GM12865 (cell line): ENCODE results near the gene C8G.

Experiments
- DNase-seq: peaks from one replicate; pipeline ENCODE4 v3.0.0; 2010; ENCODE audit warnings: low read depth
- H3K4me3 ChIP-seq: 2 replicates; pipeline ENCODE4 v1.5.1; 2011; ENCODE audit warnings: mild to moderate bottlenecking, low read depth, low read length, control low read depth
- TF ChIP-seq, protein P1 (sequence below): IDR thresholded peaks from 2 replicates; pipeline ENCODE4 v1.5.1; 2011; ENCODE audit warnings: low read length, control low read depth, low read depth, inconsistent platforms; ENCODE audit not compliant: insufficient read depth; ENCODE audit errors: missing control alignments

C8G gene

DNA sequence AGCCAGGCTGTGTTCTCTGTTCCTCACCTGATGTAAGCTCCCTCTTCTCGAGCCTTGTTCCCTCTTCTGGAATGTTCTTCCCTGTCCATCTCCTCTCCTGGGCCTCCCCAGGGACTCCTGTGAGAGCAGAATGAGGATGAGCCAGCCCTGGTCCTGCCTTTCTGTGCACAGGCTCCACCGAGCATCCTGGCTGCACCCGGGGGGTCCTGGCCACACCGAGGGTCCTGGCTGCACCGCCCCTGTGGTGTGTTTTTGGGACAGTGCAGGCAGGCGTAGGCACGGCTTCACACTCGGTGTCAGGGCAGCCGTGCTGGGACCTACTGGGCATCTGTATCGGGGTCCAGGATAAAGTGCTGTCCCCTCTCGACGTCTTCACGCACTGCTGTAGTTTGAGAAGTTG is 18.3 kb upstream of the C8G start:
- TF ChIP-seq, protein P1, sequence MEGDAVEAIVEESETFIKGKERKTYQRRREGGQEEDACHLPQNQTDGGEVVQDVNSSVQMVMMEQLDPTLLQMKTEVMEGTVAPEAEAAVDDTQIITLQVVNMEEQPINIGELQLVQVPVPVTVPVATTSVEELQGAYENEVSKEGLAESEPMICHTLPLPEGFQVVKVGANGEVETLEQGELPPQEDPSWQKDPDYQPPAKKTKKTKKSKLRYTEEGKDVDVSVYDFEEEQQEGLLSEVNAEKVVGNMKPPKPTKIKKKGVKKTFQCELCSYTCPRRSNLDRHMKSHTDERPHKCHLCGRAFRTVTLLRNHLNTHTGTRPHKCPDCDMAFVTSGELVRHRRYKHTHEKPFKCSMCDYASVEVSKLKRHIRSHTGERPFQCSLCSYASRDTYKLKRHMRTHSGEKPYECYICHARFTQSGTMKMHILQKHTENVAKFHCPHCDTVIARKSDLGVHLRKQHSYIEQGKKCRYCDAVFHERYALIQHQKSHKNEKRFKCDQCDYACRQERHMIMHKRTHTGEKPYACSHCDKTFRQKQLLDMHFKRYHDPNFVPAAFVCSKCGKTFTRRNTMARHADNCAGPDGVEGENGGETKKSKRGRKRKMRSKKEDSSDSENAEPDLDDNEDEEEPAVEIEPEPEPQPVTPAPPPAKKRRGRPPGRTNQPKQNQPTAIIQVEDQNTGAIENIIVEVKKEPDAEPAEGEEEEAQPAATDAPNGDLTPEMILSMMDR, result no peak
- no peak overlapping the region for H3K4me3 ChIP-seq
- DNase-seq, result no peak

DNA sequence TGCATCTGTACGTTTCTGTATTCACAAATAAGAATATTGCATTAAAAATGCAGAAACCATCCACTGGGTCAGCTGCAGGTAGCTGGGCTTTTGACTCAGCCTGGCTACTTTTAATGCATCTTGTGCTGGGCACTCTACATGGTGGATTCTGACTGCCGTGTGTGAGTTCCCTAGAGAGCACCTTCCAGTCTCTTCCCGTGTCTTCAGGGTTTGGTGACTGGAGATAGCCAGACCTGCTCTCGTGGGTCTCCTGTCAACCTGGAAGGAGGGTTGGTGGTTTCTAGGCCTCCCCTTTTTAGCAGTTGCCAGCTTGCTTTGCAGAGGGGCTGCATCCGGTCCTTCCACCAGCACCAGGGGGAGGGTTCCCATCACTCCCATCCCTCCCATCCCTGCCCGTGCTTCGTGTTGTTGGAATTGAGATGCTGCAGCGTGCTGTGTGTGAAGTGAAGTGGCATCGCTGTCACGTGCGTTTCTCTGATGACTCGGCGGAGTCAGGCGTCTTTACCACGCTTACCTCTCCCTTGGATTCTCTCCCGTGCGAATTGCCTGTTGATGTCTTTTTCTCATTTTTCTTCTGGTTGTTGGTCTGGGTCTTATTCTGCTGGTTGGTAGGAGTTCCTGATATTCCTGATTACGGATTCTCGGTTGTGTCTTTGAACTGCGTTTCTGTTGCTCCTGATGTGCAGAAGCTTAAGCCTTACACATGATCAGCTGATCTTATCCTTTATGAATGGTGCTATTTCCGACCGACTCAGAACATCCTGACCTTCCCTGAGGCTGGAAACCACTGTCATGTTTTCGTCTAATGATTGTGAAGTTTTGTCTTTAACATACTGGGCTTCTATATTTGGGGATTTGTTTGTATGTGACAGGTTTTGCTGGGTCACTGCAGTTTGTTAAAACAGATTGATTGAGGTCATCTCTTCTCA is 17.4 kb upstream of the C8G start:
- TF ChIP-seq, protein P1, result no peak
- no peak for DNase-seq
- H3K4me3 ChIP-seq, result no peak overlapping the region

DNA sequence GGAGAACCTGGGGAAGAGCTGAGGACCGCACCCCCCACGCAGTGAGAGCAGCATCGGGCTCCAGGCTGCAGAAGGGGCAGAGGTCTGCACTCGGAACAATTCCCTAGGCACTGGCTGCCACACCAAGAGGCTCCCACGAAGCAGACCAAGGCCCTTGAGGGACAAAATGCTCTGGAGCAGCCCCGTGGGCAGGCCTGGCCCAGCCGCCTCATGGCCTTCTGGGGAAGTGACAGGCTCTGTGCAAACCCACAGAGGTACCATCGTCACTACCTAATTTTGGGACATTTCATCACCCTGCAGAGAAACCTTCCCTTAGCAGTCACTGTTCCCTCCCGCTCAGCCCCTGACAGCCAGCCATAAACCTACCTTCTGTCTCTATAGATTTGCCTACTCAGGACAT is 16.5 kb upstream of the C8G start:
- DNase-seq, result no peak
- TF ChIP-seq, protein P1, result no peak
- no peak overlapping the region for H3K4me3 ChIP-seq

DNA sequence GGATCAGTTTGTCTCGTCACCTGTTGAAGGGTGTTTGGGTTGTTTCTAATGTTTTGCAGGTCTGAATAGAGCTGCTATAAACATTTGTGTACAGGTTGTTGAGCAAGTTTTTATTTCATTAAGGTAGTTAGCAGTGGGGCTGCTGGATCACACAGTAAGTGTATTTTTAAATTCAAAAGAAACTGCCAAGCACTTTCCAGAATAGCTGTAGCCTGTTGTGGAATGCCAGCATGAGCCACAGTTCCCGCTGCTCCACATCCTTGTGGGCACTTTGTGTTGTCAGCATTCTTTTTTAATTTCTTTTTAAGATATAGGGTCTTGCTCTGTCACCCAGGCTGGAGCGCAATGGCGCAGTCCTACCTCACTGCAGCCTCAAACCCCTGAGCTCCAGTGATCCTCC is 15.0 kb upstream of the C8G start:
- TF ChIP-seq, protein P1, result no peak
- H3K4me3 ChIP-seq, result no peak overlapping the region
- DNase-seq, result no peak

DNA sequence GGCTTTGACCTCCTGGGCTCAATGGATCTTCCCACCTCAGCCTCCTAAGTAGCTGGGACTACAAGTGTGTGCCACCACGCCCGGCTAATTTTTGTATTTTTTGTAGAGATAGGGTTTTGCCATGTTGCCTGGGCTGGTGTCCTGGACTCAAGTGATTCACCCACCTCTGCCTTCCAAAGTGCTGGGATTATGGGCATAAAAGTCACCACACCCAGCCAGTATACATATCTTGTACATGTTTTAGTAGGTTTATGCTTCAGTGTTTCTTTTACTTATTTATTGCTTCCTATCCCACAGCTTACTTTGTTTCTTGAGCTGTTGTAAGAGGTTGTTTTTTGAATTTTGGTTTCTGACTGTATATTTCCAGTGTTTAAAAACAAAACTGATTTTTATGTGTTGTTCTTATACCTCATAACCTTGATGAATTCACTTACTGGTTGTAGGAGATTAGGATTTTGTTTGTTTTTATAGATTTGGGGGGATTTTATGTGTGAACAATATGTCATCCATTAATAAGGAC is 13.4 kb upstream of the C8G start:
- TF ChIP-seq, protein P1, result no peak
- no peak overlapping the region for H3K4me3 ChIP-seq
- no peak for DNase-seq

DNA sequence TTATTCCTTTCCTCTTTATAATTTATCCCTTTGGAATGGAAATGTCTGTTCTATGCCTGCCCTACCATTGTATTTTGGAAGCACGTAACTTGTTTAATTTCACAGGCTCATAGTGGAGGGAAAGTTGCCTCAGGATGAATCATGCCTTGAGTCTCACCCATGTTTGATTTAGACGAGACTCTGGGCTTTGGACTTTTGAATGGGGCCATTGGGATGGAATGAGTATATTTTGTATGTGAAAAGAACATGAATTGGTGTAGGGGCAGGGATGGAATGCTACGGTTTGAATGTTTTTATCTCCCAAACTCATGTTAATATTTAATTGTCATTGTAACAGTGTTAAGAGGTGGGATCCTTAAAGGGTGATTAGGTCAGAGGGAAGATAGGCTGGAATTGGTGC is 10.8 kb upstream of the C8G start:
- TF ChIP-seq, protein P1, result no peak
- H3K4me3 ChIP-seq, result no peak overlapping the region
- no peak for DNase-seq
